GM12878 (cell line): ENCODE data around the gene PTPRD. TPM values are rescaled to one million over a fixed set of nuclear protein-coding genes. Genes with fewer than 3 reads are reported as not detected.

Source experiments
- ATAC-seq: fragments of 200-7000 bp; cut with Tn5 transposase; 3 replicates; pipeline ENCODE4 v1.9.1; 2020; ENCODE audit warnings: mild to moderate bottlenecking, moderate library complexity
- BruUV-seq: library from RNA; stranded (reverse); fragments of 400-500 nt; replicated peaks from 2 replicates; lab custom pipeline; 2021; lab: Mats Ljungman, UMichigan
- CTCF ChIA-PET: fragments of 300-600 bp; sonication (Branson Sonifier 250); formaldehyde crosslinking; extraction: SDS; loops from one replicate; lab custom pipeline; 2021; ENCODE audit warnings: inconsistent platforms; lab: Yijun Ruan, JAX
- POLR2A ChIA-PET: fragments of 350-600 bp; formaldehyde crosslinking; extraction: SDS; loops from one replicate; lab custom pipeline; 2021; ENCODE audit warnings: inconsistent platforms; lab: Charles Lee
- RAD21 ChIA-PET: fragments of 300-600 bp; sonication (Branson Sonifier 250); formaldehyde crosslinking; loops from one replicate; lab custom pipeline; 2023; ENCODE audit warnings: antibody characterized with exemption; ENCODE audit not compliant: unreplicated experiment; lab: Charles Lee
- SMC1A ChIA-PET: fragments of 300-600 bp; sonication (Branson Sonifier 250); formaldehyde crosslinking; loops from one replicate; lab custom pipeline; 2023; ENCODE audit not compliant: unreplicated experiment, uncharacterized antibody; lab: Charles Lee
- DNase-seq: peaks from one replicate; pipeline ENCODE4 v3.0.0-alpha.2; 2011; ENCODE audit warnings: low read depth, low spot score
- FAIRE-seq: peaks from 3 replicates; lab custom pipeline; 2011; peaks lifted over from hg19 to GRCh38; lab: Jason Lieb, UNC
- H2AFZ ChIP-seq: 2 replicates; pipeline ENCODE4 v1.6.0; 2011; ENCODE audit warnings: low read depth, low read length, control low read depth; ENCODE audit not compliant: control insufficient read depth
- H3K27ac ChIP-seq: 2 replicates; pipeline ENCODE4 v1.5.1; 2011; ENCODE audit warnings: control low read depth; ENCODE audit not compliant: control insufficient read depth, insufficient read depth
- H3K27me3 ChIP-seq, 2 experiments: replicated peaks in 1 of 2; 2 replicates each; pipeline versions ENCODE4 v1.6.0 to v1.6.1; 2011; ENCODE audit warnings: low read length in 1 of 2; ENCODE audit not compliant: control insufficient read depth in 2 of 2, insufficient read depth in 2 of 2
- H3K36me3 ChIP-seq, 2 experiments: 2 replicates each; pipeline ENCODE4 v1.5.1; 2011; ENCODE audit warnings: low read length in 1 of 2; ENCODE audit not compliant: control insufficient read depth in 2 of 2, insufficient read depth in 2 of 2
- H3K4me1 ChIP-seq: 2 replicates; pipeline ENCODE4 v1.6.1; 2011; ENCODE audit warnings: mild to moderate bottlenecking, low read length, moderate library complexity, mixed read lengths; ENCODE audit not compliant: control insufficient read depth, insufficient read depth
- H3K4me2 ChIP-seq: 2 replicates; pipeline ENCODE4 v1.6.0; 2011; ENCODE audit warnings: control low read depth; ENCODE audit not compliant: control insufficient read depth, insufficient read depth
- H3K4me3 ChIP-seq: fragments of 200-600 bp; sonication (generic); 2 replicates; pipeline ENCODE4 v1.5.1; 2016
- H3K79me2 ChIP-seq: 2 replicates; pipeline ENCODE4 v1.6.0; 2011; ENCODE audit warnings: low read length; ENCODE audit not compliant: control insufficient read depth, insufficient read depth
- H3K9ac ChIP-seq: 2 replicates; pipeline ENCODE4 v1.8.0; 2011; ENCODE audit warnings: low read length, control low read depth, mixed read lengths; ENCODE audit not compliant: control insufficient read depth, insufficient read depth
- H3K9me3 ChIP-seq: replicated peaks from 3 replicates; pipeline ENCODE4 v1.5.1; 2011; ENCODE audit warnings: mild to moderate bottlenecking, low read length; ENCODE audit not compliant: control insufficient read depth, insufficient read depth
- H4K20me1 ChIP-seq: 2 replicates; pipeline ENCODE4 v1.6.0; 2011; ENCODE audit not compliant: control insufficient read depth, insufficient read depth
- CHD1 ChIP-seq: IDR thresholded peaks from 2 replicates; pipeline ENCODE4 v1.6.1; 2012; ENCODE audit warnings: low read depth, low read length, improper control_type of control experiment
- EZH2 ChIP-seq: IDR thresholded peaks from 2 replicates; pipeline ENCODE4 v1.6.1; 2012; ENCODE audit warnings: low read depth, mild to moderate bottlenecking, control low read depth, inconsistent platforms, low read length, borderline replicate concordance; ENCODE audit not compliant: control insufficient read depth
- NR2C2 ChIP-seq: IDR thresholded peaks from 2 replicates; pipeline ENCODE4 v1.6.1; 2011; ENCODE audit warnings: borderline replicate concordance, low read depth; ENCODE audit not compliant: control insufficient read depth, insufficient read length
- SMARCA5 ChIP-seq: fragments of 450-650 bp; IDR thresholded peaks from 2 replicates; pipeline ENCODE4 v1.6.1; 2017; ENCODE audit warnings: mild to moderate bottlenecking
- SREBF2 ChIP-seq: IDR thresholded peaks from 2 replicates; pipeline ENCODE4 v1.6.1; 2012; ENCODE audit warnings: mild to moderate bottlenecking, low read length
- WGBS: methylation state at CpG from one replicate; pipeline ENCODE4 v1.1.6; 2016; ENCODE audit warnings: low lambda C conversion rate; ENCODE audit not compliant: insufficient replicate concordance, insufficient coverage; ENCODE audit errors: missing lambda C conversion rate; 5-methylcytosine and 5-hydroxymethylcytosine counted together
- in situ Hi-C: fragments of 300-500 bp; cut with MboI; formaldehyde crosslinking; loops from 9 replicates; pipeline ENCODE4 v1.14.3; 2018; ENCODE audit warnings: mixed read lengths
- intact Hi-C: fragments of 100-400 bp; cut with micrococcal nuclease; formaldehyde crosslinking; loops from one replicate; pipeline ENCODE4 v1.14.2; 2022; ENCODE audit not compliant: unreplicated experiment
- polyA plus RNA-seq, 11 experiments: library from polyadenylated mRNA; depleted of rRNA in 4 of 11; unstranded in 6 of 11; stranded (reverse) in 5 of 11; fragments of >200 nt; fragmentation: Nextera tagmentation in 4 of 11; fragmentation: Illumina TruSeq in 1 of 11; extraction: Ambion mirVana in 4 of 11; extraction: Trizol in 1 of 11; gene quantifications; 1 replicate in 1 of 11; 2 replicates in 10 of 11; pipeline versions ENCODE4 v1.2.1 to v1.2.3, GENCODE V29; 2011 to 2016; ENCODE audit warnings: inconsistent platforms in 2 of 11, missing spikeins in 2 of 11, low read depth in 1 of 11
- total RNA-seq, 4 experiments: library from RNA; depleted of rRNA in 3 of 4; stranded (reverse); fragments of >200 nt in 3 of 4; fragmentation: Illumina TruSeq in 1 of 4; extraction: Trizol in 1 of 4; gene quantifications; 2 replicates each; pipeline versions ENCODE4 v1.2.1 to v1.2.3, GENCODE V29; 2013 to 2021
- TF ChIP-seq, protein P1 (sequence below): fragments of 150-350 bp; IDR thresholded peaks from 2 replicates; pipeline ENCODE4 v1.6.1; 2016; ENCODE audit warnings: low read depth, low read length
- TF ChIP-seq, protein P2 (sequence below): fragments of 450-650 bp; IDR thresholded peaks from 2 replicates; pipeline ENCODE4 v1.6.1; 2017; ENCODE audit warnings: mild to moderate bottlenecking

The PTPRD gene
- total and polyA plus RNA-seq, 10 of the 15 experiments (the other 5 are each of a cell fraction or from before 2014, with no cell fraction given) = under 0.01 to 0.05 (median 0.01) TPM; not detected in 7

DNA sequence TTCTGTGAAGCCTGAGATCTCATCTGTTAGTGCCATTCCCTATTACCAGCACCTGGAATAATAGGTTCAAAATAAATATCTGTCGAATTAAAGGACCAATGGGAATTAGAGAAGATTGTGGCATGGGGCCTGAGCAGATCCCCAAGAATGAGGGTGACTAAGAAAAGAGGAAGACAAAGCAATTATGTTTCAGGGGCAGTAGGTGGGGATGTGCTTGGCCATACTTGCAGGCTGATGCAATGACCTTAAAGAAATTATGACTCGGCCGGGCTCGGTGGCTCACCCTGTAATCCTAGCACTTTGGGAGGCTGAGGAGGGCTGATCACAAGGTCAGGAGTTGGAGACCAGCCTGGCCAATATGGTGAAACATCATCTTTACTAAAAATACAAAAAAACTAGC lies 562.8 kb downstream of the PTPRD start:
- ChIA-PET RAD21 (no interaction called here), SMC1A (no interaction called here), POLR2A (no interaction called here), CTCF (no interaction called here)
- Histone ChIP-seq H3K4me1 (no peaks in the 10 kb centered on the region), H2AFZ (no peak overlapping the region), H3K79me2 (no peaks in the 10 kb centered on the region), H3K27ac (no peak overlapping the region), H4K20me1 (no peaks in the 10 kb centered on the region), H3K27me3 (no peaks in the 10 kb centered on the region), H3K4me3 (no peak overlapping the region), H3K9ac (no peak overlapping the region), H3K36me3 (no peaks in the 10 kb centered on the region), H3K9me3 (no peaks in the 10 kb centered on the region), H3K4me2 (no peak overlapping the region)
- no peak for DNase-seq
- ATAC-seq = no peak
- no peak for FAIRE-seq
- intact Hi-C loops = no loop called here
- no peak for TF ChIP-seq EZH2
- TF ChIP-seq CHD1 = no peak
- TF ChIP-seq, protein P1, sequence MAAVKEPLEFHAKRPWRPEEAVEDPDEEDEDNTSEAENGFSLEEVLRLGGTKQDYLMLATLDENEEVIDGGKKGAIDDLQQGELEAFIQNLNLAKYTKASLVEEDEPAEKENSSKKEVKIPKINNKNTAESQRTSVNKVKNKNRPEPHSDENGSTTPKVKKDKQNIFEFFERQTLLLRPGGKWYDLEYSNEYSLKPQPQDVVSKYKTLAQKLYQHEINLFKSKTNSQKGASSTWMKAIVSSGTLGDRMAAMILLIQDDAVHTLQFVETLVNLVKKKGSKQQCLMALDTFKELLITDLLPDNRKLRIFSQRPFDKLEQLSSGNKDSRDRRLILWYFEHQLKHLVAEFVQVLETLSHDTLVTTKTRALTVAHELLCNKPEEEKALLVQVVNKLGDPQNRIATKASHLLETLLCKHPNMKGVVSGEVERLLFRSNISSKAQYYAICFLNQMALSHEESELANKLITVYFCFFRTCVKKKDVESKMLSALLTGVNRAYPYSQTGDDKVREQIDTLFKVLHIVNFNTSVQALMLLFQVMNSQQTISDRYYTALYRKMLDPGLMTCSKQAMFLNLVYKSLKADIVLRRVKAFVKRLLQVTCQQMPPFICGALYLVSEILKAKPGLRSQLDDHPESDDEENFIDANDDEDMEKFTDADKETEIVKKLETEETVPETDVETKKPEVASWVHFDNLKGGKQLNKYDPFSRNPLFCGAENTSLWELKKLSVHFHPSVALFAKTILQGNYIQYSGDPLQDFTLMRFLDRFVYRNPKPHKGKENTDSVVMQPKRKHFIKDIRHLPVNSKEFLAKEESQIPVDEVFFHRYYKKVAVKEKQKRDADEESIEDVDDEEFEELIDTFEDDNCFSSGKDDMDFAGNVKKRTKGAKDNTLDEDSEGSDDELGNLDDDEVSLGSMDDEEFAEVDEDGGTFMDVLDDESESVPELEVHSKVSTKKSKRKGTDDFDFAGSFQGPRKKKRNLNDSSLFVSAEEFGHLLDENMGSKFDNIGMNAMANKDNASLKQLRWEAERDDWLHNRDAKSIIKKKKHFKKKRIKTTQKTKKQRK = no peak
- no peak for TF ChIP-seq SREBF2
- in situ Hi-C loops = no loop called here
- 10% methylated on average over 4 of the region's 4 CpGs for WGBS
- BruUV-seq = no TSS peak

DNA sequence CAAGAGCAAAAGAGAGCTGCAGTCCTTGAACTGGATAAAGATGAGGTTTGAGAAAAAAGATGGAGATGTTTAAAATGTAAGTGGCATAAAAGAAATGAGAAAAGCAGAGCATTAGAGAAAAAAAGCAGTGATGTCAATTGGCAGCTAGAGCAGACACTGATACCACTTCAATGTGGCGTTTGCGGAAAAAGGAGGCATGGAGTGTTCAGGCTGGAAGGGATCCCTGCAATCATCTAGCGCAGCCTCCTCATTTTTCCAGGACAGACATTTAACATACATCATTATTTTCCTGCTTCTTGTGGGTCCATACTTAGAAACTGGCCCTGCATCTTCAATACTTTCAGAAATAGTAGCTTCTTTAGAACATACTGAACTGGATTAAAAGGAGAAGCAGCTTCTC lies 563.8 kb downstream of the PTPRD start:
- RAD21 ChIA-PET = no interaction called here
- H3K36me3 ChIP-seq = no peaks in the 10 kb centered on the region
- no peaks in the 10 kb centered on the region for H3K27me3 ChIP-seq
- H2AFZ ChIP-seq = no peak overlapping the region
- no peak for ATAC-seq
- H3K79me2 ChIP-seq = no peaks in the 10 kb centered on the region
- H3K27ac ChIP-seq = no peak overlapping the region
- H3K4me1 ChIP-seq = no peaks in the 10 kb centered on the region
- no TSS peak for BruUV-seq
- no peak overlapping the region for H3K4me2 ChIP-seq
- intact Hi-C loops = no loop called here
- TF ChIP-seq SMARCA5 (no peak), NR2C2 (no peak)
- TF ChIP-seq, protein P2, sequence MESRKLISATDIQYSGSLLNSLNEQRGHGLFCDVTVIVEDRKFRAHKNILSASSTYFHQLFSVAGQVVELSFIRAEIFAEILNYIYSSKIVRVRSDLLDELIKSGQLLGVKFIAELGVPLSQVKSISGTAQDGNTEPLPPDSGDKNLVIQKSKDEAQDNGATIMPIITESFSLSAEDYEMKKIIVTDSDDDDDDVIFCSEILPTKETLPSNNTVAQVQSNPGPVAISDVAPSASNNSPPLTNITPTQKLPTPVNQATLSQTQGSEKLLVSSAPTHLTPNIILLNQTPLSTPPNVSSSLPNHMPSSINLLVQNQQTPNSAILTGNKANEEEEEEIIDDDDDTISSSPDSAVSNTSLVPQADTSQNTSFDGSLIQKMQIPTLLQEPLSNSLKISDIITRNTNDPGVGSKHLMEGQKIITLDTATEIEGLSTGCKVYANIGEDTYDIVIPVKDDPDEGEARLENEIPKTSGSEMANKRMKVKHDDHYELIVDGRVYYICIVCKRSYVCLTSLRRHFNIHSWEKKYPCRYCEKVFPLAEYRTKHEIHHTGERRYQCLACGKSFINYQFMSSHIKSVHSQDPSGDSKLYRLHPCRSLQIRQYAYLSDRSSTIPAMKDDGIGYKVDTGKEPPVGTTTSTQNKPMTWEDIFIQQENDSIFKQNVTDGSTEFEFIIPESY = no peak
- H4K20me1 ChIP-seq = no peaks in the 10 kb centered on the region
- in situ Hi-C loops = no loop called here
- SMC1A ChIA-PET = no interaction called here
- no peaks in the 10 kb centered on the region for H3K9me3 ChIP-seq
- H3K4me3 ChIP-seq = no peak overlapping the region
- CTCF ChIA-PET = interaction anchor here (1.0 kb wide), 2 partner anchors 9 to 28 kb away, joined by 3 read pairs; no protein-coding TSS in a partner anchor
- FAIRE-seq = no peak
- WGBS = 57% methylated on average over 3 of the region's 3 CpGs
- DNase-seq = no peak
- H3K9ac ChIP-seq = no peak overlapping the region
- POLR2A ChIA-PET = no interaction called here
